IPS-NIHi11 (cell line): ENCODE data around the gene RAB6A.
A peak's percentile ranks its signal among the peaks of the same experiment; 100 is the strongest.
"Not testable (repeated sequence)": the region's sequence is repeated elsewhere in the genome, so short reads cannot be mapped to it uniquely, and the experiment has no call there.

Source experiments
- DNase-seq: peaks from one replicate; pipeline ENCODE4 v3.0.0; 2012; ENCODE audit warnings: mixed read lengths, low spot score

Gene RAB6A

GRCh38 chr11:73762732-73763131 is 1.9 kb upstream of the RAB6A start:
- DNase-seq, result no peak

- DNase-seq, result no peak
These were observed 600 bp upstream of the RAB6A start for GRCh38 chr11:73761403-73761945.

DNA sequence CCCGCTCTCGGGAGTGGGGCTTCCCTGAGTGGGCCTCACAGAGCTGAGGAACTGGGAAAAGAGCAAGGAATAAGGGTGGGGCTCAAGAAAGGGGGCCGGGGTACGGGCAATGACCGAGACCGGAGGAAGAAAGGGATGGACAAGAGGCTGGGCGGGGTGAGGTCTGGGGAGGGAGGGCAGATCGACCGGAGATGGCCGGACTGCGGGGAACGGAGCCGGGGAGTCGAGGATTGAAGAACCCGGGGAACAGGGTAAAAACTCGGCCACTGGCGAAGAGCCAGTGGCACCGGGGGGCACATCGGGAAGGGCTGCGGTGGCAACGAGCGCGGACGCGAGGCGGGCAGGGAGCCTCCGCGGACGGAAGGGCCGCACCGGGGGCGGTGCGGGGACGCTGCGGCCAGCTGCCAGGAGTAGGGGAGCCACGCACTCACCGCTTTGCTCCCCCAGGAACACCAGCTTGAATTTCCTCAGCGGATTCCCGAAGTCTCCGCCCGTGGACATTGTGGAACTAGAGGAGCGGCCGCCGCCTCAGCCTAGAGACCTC is 667 bp downstream of the RAB6A start:
- DNase-seq, result peak; percentile 56

GRCh38 chr11:73759610-73760134 is 1.2 kb downstream of the RAB6A start:
- no peak for DNase-seq

- DNase-seq, result no peak
These were observed 2.4 kb downstream of the RAB6A start for GRCh38 chr11:73758451-73758850.

DNA sequence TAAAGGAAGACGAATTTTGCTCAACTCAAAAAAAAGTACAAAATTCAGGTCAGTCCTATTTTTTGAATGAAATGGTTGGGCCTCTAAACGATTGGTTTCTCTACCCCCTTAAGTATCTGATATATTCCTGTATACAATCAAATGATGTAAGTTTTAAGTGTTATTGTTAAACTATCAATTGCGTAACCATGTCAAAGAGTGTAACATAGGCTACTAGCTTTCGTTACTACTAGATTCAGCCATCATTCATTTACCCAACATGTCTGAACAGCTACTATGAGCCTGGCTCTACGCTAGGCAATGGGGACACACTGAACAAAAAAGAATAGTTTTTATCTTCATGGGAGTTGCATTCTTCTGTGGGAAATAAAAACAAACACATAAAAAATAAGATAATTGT is 3.3 kb downstream of the RAB6A start:
- DNase-seq, result no peak

GRCh38 chr11:73755670-73756069 is 5.2 kb downstream of the RAB6A start:
- DNase-seq, result no peak

GRCh38 chr11:73753938-73754337 is 6.9 kb downstream of the RAB6A start:
- no peak for DNase-seq

DNA sequence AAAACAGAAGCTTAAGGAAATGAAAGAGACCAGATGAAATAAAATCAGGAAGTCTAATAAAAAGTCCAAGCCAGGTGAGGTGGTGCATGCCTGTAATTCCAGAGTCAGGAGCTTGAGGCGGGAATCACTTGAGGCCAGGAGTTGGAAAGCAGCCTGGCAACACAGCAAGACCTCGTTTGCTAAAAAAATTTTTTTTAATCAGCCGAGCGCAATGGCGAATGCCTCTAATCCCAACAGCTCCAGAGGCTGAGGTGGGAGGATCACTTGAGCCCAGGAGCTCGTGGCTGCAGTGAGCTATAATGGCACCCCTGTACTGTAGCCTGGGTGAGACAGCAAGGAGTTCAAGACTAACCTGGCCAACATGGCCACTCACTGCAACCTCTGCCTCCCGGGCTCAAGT is 8.0 kb downstream of the RAB6A start:
- DNase-seq, result no peak

GRCh38 chr11:73752216-73752867 is 8.5 kb downstream of the RAB6A start:
- DNase-seq, result no peak

GRCh38 chr11:73750862-73751261 is 10.0 kb downstream of the RAB6A start:
- DNase-seq, result not testable (repeated sequence)

DNA sequence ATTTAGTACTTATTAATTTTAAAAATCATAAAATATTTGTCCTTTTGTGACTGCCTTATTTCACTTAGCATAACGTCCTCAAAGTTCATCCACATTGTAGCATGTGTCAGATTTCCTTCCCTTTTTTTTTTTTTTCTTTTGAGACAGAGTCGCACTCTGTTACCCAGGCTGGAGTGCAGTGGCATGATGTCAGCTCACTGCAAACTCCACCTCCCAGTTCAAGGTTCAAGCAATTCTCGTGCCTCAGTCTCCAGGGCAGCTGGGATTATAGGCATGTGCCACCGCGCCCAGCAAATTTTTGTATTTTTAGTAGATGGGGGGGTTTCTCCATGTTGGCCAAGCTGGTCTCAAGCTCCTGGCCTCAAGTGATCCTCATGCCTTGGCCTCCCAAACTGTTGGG is 10.6 kb downstream of the RAB6A start:
- no peak for DNase-seq

- DNase-seq, result no peak
These were observed 11.8 kb downstream of the RAB6A start for GRCh38 chr11:73749118-73749517.

DNA sequence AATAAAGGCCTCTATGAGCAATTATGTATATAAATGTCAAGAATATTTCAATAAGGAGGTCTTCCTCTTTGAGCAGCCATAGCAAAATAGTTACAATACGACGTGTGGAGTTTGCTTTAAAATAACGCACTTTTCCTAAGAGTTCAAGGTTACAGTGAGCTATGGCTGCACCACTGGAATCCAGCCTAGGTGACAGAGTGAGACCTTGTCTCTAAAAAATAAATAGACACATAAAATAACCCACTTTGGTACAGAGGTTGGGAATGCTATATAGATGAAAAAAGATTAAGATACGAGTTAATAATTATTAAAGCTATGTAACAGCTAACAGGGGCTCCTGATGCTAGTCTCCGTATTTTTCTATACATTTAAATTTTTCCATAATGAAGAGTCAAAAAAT is 12.6 kb downstream of the RAB6A start:
- DNase-seq, result no peak

- DNase-seq, result no peak
These were observed 13.1 kb downstream of the RAB6A start for GRCh38 chr11:73747762-73748161.

DNA sequence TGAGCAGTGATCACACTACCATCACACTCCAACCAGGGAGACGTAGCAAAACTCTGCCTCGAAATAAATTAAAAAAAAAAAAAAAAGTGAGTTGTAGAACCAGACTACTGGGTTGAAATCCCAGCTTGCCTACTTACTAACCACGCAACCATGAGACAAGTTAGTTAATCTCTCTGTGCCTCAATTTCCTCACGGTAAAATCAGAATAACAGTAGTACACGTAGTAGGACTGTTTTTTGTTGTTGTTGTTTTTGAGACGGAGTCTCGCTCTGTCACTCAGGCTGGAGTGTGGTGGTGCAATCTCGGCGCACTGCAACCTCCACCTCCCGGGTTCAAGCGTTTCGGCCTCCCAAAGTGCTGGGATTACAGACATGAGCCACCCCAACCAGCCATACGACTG is 14.2 kb downstream of the RAB6A start:
- DNase-seq, result no peak

DNA sequence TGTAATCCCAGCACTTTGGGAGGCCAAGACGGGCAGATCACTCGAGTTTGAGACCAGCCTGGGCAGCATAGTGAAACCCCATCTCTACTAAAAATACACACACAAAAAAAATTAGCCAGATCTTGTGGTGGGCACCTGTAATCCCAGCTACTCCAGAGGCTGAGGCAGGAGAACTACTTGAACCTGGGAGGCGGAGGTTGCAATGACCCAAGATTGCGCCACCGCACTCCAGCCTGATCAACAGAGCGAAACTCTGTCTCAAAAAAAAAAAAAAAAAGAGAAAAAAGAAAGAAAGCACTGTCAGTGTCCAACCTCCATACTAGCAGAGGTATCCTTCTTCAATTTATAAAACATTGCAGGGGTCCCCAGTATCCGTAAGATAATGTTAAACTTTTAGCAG is 17.8 kb downstream of the RAB6A start:
- no peak for DNase-seq

- DNase-seq, result not testable (repeated sequence)
These were observed 24.9 kb downstream of the RAB6A start for GRCh38 chr11:73735959-73736358.

DNA sequence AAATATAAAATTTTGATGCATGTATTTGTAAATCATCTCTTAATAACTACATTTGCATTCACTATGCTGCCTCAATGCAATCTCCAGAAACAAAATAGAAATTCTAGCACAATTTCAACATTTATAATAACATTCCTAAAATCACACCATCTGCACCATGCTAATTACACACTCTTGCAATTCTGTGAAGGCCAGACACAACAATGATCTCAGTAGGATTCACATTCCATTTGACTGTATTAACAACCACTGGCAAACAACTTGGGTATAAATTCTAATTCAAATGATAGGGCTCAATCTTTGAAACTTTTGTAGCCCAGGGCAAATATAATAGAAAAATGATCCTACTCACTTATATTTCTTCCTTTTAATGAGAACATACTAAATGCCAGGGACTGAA is 25.9 kb downstream of the RAB6A start:
- no peak for DNase-seq

DNA sequence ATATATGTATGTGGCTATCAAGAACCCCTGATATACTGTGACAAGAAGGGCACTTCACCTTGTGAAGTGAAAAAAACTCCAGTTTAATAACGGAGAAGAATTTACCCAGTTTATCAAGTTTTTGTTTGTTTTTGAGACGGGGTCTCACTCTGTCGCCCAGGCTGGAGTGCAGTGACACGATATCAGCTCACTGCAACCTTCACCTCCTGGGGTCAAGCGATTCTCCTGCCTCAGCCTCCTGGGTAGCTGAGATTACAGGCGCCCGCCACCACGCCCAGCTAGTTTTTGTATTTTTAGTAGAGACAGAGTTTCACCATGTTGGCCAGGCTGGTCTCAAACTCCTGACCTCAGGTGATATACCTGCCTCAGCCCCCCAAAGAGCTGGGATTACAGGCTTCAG is 26.9 kb downstream of the RAB6A start:
- not testable (repeated sequence) for DNase-seq

DNA sequence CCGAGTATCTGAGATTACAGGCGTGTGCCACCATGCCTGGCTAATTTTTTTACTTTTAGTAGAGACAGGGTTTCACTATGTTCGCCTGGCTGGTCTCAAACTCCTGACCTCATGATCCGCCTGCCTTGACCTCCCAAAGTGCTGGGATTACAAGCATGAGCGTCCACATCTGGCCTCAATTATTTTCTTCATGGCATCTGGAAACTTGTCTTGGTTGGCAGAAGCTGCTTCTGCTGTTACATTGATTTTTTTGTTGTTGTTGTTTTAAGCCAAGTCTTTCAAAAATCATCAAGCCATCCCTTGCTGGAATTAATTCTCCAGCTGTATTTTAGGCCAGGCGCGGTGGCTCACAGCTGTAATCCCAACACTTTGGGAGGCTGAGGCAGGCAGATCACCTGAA is 27.9 kb downstream of the RAB6A start:
- not testable (repeated sequence) for DNase-seq

DNA sequence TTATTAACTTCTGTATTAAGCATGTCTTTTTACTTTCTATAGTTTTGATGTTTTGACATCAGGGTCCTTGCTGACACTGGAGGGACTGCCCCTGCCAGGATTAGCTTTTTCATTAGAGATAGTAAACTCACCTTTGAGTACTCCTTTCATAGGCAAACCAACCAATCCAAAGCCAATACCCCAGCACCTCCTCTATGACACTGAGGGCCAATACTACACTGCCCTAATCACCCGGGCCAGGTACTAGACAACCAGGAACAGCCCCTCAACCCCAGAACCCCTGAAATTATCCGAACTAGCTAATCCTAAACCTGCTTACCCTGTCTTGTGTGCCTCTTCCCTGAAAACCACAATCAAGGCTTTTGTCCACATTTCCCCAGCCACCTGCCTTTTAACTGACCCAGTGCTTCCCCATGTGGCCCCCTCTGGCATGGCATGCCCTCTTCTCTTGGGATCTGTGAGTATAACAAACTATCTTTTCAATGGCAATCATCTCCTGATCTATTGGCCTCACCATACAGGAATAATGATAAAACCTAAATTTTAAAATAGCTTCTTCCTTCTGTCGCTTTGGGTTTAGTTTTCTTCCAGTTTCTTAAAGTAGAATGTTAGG is 31.2 kb downstream of the RAB6A start:
- peak; percentile 60 for DNase-seq

GRCh38 chr11:73728000-73728399 is 32.9 kb downstream of the RAB6A start:
- DNase-seq, result no peak
